ENCODE measurements around the gene ING5. TPM values are rescaled to one million over a fixed set of nuclear protein-coding genes. Genes with fewer than 3 reads are reported as not detected.
A peak's percentile ranks its signal among the peaks of the same experiment; 100 is the strongest.

The ING5 gene
- total RNA-seq, 2 donors from 2014 or later: 18.3 to 44.2 TPM

DNA sequence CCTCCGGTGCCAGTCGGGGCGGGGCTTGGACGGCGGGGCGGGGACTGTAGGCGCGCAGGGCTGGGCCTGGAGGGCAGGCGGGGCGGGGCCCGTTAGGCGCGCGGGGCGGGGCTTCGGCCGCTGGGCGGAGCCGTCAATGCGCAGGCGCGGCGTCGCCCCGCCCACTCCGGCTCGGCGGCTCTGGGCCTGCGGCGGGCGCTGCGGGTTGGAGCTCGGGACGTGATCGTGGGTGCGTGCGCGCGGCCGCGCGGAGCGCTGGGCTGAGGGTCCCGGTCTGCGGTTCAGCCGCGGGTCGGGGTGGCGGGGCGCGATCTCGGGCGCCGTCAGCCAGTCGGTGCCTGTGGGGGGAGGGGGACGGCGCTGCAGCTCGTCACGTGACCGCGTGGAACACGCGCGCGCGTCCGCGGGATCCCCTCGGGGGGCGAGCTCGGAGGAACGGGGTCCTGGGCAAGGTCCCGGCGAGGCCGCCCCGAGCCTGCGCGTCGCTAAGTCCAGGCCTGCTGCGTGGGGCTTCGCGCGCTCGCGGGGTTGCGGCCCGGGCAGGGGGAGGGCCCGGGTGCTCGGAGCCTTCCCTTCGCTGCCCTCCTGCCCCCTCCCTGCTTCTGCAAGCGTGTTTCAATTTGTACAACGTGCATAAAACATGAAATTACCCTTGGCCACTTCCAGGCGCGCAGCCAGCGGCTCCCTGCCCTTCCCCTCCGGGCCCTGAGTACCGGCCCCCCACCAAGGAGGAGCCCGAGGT, 32.8 kb downstream of the ING5 start, which contains the start of gene D2HGDH:
TSS of gene D2HGDH (plus strand) at position 164 of the 742 bp plus-strand sequence. CDS start 595 bp downstream, outside the sequence.
- H3K36me3 ChIP-seq: no peaks in the 10 kb centered on the region
- no peaks in the 10 kb centered on the region for H3K9me3 ChIP-seq
- intact Hi-C loops (cut with DNase I): loop anchor here (10.0 kb wide), 1 partner anchor 140 kb away; no protein-coding TSS in a partner anchor
- peaks cover 6% of the 10 kb centered on the region for H3K4me1 ChIP-seq
- H3K4me3 ChIP-seq: peak within 1 kb of the TSS; percentile 96
- peak within 1 kb of the TSS; percentile 84 to 85 for H3K9ac ChIP-seq (ENCODE audit: low read depth in 2 of 2, low read length in 2 of 2)
- H3K27me3 ChIP-seq: no peaks in the 10 kb centered on the region
- DNase-seq: peak; percentile 97
- H3K27ac ChIP-seq: peak within 1 kb of the TSS; percentile 98
- TF ChIP-seq CTCF (IDR thresholded peaks at IDR 0.05): no peak

DNA sequence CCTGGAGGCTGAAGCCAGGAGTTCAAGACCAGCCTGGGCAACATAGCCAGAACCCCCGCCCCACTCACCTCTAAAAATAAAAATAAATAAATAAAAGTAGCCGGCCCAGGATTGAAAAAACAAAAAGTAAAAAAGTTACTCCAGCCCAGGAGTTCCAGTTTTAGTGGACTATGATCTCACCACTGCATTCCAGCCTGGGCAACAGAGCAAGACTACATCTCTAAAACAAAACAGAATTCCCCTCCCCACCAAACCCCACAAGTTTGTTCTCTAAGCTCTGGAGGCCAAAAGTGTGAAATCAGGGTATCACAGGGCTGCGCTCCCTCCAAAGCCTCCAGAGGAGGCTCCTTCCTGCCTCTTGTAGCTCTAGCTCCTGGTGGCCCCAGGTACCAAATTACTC, 34.3 kb downstream of the ING5 start:
- no peak for TF ChIP-seq CTCF (IDR thresholded peaks at IDR 0.05)
- H3K9me3 ChIP-seq: no peaks in the 10 kb centered on the region
- H3K27me3 ChIP-seq: no peaks in the 10 kb centered on the region
- H3K9ac ChIP-seq (ENCODE audit: low read depth in 2 of 2, low read length in 2 of 2): no peak overlapping the region
- H3K4me1 ChIP-seq: peaks cover 6% of the 10 kb centered on the region
- H3K36me3 ChIP-seq: no peaks in the 10 kb centered on the region
- intact Hi-C loops (cut with DNase I): loop anchor here (10.0 kb wide), 1 partner anchor 139 kb away; no protein-coding TSS in a partner anchor
- no peak for DNase-seq
- H3K27ac ChIP-seq: no peak overlapping the region
- no peak overlapping the region for H3K4me3 ChIP-seq

GRCh38 chr2:241738040-241738686, 36.3 kb downstream of the ING5 start:
- DNase-seq: no peak

GRCh38 chr2:241739177-241739576, 37.3 kb downstream of the ING5 start:
- DNase-seq: no peak
- no peaks in the 10 kb centered on the region for H3K27me3 ChIP-seq
- no peak overlapping the region for H3K4me3 ChIP-seq
- H3K9me3 ChIP-seq: no peaks in the 10 kb centered on the region
- intact Hi-C loops (cut with DNase I): loop anchor here (10.0 kb wide), 1 partner anchor 136 kb away; no protein-coding TSS in a partner anchor
- H3K9ac ChIP-seq (ENCODE audit: low read depth in 2 of 2, low read length in 2 of 2): no peak overlapping the region
- no peaks in the 10 kb centered on the region for H3K36me3 ChIP-seq
- no peaks in the 10 kb centered on the region for H3K4me1 ChIP-seq
- no peak for TF ChIP-seq CTCF (IDR thresholded peaks at IDR 0.05)
- H3K27ac ChIP-seq: no peak overlapping the region

More at GRCh38 chr2:241738040-241738686, 36.3 kb downstream of the ING5 start:
- no peak overlapping the region for H3K9ac ChIP-seq (ENCODE audit: low read depth in 2 of 2, low read length in 2 of 2)
- H3K36me3 ChIP-seq: no peaks in the 10 kb centered on the region
- H3K4me3 ChIP-seq: no peak overlapping the region
- no peak for TF ChIP-seq CTCF (IDR thresholded peaks at IDR 0.05)
- H3K27me3 ChIP-seq: no peaks in the 10 kb centered on the region
- H3K27ac ChIP-seq: no peak overlapping the region
- peaks cover 6% of the 10 kb centered on the region for H3K4me1 ChIP-seq
- intact Hi-C loops (cut with DNase I): loop anchor here (10.0 kb wide), 1 partner anchor 137 kb away; no protein-coding TSS in a partner anchor
- H3K9me3 ChIP-seq: no peaks in the 10 kb centered on the region

DNA sequence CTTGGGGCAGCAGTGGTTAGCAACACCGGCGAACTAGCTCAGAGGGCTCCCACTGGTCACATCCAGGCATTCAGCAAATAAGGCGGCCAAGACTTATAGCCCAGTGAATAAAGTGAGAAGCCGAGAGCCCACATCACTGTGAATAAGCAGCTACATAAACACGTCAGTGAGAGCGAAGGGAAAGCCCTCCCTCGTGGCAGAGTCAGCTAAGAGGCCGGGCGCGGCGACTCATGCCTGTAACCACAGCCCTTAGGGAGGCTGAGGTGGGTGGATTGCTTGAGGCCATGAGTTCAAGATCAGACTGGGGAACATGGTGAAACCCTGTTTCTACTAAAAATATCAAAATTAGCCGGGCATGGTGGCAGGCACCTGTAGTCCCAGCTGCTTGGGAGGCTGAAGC, 37.8 kb downstream of the ING5 start:
- DNase-seq: no peak
- H3K27me3 ChIP-seq: no peaks in the 10 kb centered on the region
- no peak for TF ChIP-seq CTCF (IDR thresholded peaks at IDR 0.05)
- no peaks in the 10 kb centered on the region for H3K4me1 ChIP-seq
- no peaks in the 10 kb centered on the region for H3K9me3 ChIP-seq
- H3K27ac ChIP-seq: no peak overlapping the region
- no peak overlapping the region for H3K4me3 ChIP-seq
- no peaks in the 10 kb centered on the region for H3K36me3 ChIP-seq
- intact Hi-C loops (cut with DNase I): loop anchor here (10.0 kb wide), 1 partner anchor 135 kb away; no protein-coding TSS in a partner anchor
- H3K9ac ChIP-seq (ENCODE audit: low read depth in 2 of 2, low read length in 2 of 2): no peak overlapping the region

Measured in colonic mucosa (tissue), 4 donors.